ENCODE results near the gene ALDH2.
"Not testable (repeated sequence)": the region's sequence is repeated elsewhere in the genome, so short reads cannot be mapped to it uniquely, and the experiment has no call there.

ALDH2 gene

DNA sequence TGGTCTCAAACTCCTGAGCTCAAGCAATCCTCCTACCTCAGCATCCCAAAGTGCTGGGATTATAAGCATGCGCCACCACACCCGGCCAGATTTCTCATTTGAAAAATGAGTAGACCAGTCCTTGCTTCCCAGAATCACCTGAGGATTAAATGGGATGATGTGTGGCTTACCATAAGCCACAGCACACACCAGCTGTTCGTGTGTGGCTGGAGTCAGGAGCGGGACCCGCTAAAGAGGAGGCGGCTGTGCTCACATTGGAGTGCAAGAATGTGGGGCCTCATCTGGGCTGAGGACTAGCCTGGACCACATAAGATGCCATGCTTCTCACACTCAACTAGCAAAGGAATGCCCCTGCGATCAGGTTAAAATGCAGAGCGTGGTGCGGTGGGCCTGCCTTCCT lies 6.7 kb upstream of the ALDH2 start:
- no peak for DNase-seq

DNA sequence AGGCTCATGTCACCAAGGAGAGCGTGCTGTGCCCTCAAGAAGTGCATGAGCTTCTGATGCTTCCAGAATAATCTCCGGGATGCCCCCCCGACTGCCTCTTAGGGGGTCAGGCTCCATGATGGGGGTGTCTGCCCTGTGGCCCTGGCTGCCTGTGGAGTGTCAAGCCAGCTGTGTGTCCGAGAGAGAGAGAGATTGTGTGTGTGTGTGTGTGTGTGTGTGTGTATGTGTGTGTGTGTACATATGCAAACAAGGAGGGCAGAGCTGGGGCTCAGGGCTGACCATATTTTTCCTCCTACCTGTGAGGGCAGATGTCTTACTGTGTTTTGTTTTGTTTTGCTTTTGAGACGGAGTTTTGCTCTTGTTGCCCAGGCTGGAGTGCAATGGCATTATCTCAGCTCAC lies 5.6 kb upstream of the ALDH2 start:
- DNase-seq: no peak

DNA sequence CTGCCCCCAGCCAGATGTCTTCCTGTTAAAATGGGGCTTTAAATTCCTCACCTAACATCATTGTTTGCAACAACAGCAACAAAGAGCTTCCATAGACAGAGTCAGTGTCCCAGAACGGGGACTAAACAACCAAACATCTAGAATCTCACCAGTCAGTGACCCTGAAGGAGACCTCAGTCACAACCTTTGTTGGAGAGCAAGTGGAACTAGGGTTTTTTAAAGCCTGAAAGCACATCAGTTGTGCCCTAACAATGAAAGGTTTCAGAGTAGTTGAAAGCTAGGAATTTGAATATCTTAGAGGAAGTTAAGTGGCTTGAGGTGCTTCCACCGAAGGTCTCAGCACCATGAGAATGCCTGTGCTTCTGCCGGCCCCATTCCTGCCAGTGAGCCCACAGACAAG lies 5.0 kb upstream of the ALDH2 start:
- DNase-seq: no peak

DNA sequence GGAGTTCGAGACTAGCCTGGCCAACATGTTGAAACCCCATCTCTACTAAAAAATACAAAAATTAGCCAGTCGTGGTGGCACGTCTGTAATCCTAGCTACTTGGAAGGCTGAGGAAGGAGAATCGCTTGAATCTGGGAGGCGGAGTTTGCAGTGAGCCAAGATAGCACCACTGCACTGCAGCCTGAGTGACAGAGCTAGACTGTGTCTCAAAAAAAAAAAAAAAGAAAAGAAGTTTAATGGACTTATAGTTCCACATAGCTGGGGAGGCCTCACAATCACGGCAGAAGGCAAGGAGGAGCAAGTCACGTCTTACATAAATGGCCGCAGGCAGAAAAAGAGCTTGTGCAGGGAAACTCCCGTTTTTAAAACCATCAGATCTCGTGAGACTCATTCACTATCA lies 3.2 kb upstream of the ALDH2 start:
- DNase-seq: not testable (repeated sequence)

DNA sequence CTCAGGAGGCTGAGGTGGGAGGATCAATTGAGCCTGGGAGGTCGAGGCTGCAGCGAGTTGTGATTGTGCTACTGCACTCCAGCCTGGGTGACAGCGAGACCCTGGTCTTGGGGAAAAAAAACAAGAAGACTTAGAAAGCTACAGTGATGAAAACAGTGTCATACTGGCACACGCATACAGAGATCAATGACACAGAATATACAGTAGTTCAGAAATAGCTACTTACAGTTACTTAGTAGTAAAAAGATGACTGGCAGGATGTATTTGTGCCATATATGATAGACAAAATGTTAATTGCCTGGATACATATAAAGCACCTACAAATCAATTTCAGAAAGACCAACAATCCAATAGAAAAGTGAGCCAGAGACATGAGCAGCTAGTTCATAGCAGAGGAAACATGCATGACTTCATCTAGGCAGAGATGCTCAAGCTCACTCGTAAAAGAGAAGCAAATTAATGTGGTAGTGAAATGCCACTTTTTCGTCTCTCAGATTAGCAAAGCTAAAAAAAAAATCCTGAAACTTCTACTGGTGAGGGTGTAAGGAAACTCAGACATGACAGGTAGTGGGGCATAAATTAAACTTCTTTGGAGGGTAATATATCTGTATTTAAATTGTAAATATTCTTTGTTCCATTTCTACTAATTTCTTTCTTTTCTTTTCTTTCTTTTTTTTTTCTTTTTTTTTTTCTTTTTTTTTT lies 2.5 kb upstream of the ALDH2 start:
- no peak for DNase-seq

DNA sequence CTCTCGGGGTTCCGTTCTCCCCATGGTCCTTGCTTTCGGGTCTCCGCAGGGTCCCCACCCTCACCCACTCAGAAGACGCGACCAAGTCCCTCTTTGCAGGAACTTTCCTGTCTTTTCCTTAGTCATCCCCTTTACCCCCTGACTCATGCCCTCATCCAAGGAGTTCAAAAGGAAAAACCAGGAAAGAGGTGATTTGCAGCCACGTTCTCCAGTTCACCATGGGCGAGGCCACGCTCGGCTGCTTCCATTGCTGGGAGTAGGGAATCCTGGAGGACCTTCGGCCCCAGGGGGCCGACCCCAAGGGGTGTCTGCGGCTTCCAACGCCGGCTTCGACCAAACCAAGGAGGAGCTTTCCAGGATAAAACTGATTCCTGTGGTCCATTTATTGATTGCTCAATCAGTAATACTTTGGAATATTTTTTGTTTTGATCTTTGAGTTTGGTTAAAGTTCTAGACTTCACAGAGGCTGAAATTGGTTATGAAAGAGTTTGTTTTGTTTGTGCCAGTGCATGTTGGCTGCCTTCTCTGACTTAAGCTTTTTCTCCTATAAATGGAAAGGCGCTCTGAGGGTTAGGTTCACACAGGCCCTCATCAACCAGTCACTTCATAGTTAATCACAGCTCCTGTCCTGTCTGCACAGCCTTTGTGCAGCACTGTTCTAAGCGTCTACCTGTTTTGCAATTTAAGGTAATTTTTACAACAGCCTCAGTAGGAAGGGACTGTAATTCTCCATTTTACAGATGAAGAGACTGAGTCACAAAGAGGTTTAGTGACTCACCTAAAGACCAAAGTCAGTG lies 827 bp downstream of the ALDH2 start:
- no peak for DNase-seq

DNA sequence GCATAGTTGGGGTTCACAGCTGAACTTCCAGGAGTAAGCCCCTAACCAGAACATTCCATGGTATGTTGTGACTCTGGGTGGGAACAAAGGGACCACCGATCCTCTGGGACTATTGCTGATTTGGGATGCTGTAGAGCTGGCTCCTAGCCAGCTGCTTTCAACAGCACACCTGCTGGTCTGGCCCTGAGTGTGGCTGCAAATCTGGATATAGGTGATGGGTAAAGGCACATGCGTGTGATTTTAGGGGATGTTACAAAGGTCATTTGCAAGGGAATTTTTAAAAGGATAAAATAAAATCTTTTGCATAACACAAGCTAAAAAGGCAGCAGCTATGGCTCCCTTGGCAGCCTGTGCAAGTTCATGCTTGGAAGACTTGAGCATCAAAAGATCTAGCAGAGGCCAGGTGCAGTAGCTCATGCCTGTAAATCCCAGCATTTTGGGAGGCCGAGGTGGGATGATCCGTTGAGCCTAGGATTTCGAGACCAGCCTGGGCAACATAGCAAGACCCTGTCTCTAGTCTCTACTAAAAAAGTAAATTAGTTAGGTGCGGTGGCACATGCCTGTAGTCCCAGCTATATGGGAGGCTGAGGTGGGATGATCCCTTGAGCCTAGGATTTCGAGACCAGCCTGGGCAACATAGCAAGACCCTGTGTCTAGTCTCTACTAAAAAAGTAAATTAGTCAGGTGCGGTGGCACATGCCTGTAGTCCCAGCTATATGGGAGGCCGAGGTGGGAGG lies 1.6 kb downstream of the ALDH2 start:
- no peak for DNase-seq

DNA sequence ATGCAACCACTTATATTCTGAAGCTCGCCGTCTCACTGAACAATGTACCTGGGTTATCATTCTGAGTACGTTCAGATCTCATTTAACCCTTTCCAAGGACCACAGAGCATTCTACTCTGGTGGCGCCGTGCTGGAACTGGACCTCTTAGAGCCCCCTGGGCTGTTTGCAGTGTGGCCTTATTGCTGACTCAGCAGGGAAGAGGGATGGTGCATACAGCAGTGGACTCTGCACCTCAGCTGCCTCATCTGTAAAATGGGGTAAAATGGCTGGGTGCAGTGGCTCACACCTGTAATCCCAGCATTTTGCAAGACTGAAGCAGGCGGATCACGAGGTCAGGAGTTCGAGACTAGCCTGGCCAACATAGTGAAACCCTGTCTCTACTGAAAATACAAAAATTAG lies 2.9 kb downstream of the ALDH2 start:
- DNase-seq: no peak

DNA sequence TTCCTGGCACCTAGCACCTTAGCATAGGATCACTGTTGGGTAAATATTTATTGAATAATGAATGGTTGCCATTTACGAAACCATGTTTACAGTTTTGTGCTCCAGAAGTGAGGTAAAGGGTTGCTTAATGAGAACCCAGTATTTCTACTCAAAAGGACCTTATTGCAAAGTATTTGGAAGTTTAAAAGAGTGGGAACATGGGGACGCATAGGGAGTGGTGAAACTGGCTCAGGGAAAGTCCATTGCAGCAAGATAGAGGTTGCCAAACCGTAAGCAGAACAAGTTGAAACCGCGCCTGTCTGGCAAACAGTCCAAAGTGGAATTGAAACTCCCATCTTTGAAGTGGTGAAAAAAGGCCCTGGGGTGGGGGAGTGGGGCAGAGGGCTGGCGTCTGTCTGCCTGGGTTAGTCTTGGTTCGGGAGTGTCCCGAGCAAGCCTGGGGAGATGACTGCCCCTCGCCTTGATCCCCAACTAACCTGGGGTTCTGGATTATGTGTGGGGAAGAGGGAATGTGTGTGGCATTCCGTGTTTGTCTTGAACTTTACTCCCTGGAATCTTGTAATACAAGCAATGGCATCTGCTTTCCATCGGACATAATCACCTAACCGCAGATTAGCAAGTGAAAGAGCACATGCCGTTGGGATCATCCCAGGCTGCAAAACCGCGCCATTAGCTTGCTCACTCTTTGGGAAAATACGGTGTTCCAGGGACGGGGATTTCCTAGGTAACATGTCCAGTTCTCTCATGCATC lies 7.2 kb downstream of the ALDH2 start:
- DNase-seq: no peak

DNA sequence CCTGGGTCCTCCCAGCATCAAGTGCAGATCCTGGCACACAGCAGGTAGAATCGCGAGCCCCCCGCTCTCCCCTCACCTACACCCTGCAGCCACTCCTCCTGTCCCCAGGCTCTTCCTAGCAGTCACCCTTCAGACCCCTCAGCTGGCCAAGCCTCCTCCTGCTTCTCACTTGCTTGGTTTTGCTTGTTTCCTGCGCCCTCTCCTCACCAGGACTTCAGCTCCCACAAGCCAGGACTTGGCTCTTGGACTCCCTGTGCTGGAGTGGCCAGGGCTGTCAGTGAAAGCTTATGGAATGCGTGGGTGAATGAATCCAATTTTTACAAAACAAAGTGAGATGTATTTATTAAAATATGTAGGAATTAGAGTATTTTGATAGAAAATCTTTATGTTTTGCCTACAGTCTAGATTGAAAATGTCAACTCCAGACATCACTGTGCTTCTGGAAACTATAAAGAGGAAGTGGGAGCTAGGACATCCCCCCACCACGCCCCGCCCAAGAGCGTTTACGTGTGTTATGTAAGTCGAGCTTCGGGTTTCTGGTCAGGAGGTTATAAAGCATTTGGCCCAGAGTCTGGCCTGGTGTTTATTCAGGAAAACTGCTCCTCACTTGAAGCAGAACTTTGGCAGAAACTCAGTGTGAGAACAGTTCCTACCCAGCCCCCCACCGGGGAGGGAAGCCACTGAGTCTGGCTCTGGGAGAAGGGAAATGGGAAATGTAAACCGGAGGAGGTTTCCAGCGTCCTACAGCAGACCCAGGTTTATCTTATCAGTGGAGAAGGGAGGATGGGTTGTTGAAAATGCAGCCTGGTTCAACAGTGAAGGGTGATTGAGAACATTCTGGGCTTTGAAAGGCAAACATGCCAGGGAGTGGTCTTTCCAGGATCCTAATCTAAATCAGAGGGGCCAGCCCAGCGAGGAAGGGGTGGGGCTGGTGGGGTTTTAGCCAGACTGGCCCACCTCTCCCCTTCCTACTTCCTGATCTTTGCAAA lies 8.8 kb downstream of the ALDH2 start:
- no peak for DNase-seq

DNA sequence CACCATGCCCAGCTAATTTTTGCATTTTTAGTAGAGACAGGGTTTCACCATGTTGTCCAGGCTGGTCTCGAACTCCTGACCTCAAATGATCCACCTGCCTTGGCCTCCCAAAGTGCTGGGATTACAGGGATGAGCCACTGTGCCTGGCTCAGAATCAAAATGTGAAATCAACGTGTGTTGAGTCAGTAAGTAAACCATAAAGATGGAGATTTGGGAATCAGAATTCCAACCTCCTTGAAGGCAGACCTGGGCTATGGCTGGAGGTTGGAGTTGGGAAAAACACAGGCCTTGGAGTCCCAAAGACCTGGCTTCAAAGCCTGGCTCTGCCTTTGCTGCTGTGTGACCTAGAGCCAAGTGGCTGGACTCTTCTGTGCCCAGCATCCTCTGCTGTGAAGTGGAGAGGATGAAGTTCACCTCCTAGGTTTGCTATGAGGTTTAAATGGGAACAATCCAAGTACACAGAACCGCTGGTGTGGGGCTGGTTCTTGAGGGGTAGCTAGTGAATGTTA lies 10.2 kb downstream of the ALDH2 start:
- no peak for DNase-seq

DNA sequence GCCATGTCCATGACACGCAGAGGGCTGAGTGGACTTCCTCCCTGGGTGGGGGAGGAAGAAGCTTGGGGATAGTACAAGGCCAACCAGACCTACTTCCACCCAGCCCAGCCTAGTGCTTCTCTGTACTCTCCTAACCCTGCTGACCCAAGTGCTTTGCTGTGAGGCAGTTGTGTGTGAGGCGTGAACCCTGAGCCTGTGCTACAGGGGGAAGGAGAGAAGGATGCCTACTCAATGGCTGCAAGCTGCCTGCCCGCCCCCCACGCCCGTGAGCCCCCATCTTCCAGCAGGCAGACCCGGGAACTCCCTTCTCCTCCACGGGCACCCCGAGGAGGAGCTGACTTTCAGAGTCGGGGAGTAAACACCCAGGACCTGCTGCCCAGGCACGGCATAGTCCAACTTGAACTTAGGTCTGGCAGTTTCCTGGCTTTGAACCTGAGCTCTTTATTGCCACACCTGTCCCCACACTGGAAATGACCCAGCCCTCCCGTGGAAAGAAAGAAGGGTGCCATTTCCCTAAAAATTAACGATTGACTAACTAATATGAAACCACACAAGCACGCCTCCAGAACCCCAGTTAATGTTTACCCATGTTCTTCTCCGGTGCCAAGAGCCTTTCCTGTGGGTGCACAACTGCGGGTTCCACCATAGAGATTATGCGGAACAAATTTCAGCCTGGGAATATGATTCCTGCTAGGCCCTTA lies 10.8 kb downstream of the ALDH2 start:
- no peak for DNase-seq

DNA sequence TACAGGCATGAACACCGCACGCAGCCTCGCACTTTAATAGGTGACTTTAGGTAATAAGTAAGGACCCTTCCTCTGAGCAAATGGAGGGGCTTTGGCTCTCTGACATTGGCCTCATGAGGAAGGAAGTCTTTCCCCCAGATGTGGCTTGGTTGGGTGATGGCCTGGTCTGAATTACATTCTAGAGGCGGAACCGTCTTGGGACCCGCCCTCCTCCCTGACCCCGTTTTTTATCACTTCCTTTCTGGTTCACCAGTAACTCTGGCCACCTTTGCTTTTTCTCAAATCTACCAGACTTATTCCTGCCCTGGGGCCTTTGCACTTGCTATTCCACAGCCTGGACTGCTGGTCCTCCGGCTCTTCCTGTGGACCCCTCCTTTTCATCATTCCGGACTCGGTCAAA lies 13.4 kb downstream of the ALDH2 start:
- no peak for DNase-seq

DNA sequence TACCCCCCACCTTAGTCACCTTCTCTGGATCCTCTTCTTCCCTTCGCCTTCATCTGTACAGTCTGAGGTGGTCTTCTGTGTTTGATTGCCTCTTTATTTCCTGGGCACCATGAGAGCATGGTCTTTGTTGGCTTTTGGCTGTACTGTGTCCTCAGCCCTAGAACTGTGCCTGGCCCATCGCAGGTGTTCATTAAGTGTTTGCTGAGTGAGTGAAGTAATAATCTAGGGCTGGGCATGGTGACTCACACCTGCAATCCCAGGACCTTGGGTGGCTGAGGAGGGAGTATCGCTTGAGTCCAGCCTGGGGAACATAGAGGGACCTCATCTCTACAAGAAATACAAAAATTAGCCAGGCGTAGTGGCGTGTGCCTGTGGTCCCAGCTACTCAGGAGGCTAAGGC lies 13.9 kb downstream of the ALDH2 start:
- DNase-seq: no peak

DNA sequence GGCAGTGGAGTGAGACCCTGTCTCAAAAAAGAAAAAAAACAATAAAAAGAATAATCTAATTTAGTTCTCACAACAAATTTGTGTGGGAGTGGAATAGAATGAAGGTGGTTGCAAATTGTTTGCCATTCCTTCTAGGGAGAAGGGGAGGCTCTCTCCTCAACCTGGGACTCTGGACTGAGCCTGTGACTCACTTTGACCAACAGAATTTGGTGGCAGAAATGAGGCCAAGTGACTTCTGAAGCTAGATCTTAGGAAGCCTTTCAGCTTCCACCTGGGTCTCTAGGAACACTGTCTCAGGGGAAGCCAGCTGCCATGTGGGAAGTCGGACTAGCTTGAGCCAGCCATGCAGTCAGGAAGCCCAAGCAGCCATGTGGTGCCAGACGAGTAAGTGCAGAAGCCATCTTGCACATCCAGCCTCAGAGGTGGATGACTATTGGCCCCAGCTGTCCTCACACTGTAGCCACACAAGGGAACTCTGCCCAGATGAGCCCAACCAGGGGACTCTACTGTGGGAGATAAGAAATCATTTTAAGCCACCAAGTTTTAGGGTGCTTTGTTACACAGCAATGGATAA lies 14.4 kb downstream of the ALDH2 start:
- DNase-seq: no peak

DNA sequence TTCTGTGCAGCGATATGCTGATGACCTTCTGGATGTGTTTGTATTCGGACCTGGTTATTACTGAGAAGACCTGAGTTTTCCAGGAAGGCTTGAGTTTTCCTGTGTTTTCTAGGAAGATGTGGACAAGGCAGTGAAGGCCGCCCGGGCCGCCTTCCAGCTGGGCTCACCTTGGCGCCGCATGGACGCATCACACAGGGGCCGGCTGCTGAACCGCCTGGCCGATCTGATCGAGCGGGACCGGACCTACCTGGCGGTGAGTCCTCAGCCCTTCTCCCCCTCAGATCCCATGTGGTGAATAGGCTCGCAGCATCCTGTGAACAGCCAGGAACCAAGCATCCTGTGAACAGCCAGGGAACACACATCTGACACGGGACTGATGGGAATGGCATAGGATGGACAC lies 16.3 kb downstream of the ALDH2 start:
- DNase-seq: no peak

DNA sequence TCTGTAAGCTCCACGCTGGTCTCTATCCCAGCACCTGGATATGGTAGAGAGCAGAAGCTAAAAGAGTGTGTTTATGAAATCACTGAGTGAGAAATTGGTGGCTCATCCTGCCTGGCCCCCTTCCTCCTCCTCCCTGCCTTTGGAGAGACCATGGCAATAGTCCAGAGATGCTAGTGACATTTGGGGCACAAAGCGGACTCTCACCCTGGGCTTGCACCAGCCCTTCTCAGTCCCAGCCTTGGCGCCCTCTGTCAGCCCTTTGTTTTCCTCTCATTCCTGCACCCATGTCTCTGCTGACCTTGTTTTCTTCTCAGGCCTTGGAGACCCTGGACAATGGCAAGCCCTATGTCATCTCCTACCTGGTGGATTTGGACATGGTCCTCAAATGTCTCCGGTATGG lies 18.2 kb downstream of the ALDH2 start:
- DNase-seq: no peak

DNA sequence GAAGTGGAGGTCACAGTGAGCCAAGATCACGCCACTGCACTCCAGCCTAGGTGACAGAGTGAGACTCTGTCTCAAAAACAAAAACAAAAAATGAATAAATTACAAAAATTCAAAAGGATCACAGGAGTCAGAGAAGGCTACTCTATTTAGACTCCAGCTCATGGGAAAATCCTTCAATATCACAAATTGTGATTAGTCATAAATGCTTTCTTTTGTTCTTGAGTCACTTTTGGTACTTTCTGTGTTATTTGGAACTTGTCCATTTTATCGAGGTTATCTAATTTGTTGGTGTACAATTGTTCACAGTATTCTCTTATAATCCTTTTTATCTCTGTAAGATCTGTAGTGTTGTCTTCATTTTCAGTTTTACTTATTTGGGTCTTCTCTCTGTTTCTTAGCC lies 18.9 kb downstream of the ALDH2 start:
- DNase-seq: no peak

DNA sequence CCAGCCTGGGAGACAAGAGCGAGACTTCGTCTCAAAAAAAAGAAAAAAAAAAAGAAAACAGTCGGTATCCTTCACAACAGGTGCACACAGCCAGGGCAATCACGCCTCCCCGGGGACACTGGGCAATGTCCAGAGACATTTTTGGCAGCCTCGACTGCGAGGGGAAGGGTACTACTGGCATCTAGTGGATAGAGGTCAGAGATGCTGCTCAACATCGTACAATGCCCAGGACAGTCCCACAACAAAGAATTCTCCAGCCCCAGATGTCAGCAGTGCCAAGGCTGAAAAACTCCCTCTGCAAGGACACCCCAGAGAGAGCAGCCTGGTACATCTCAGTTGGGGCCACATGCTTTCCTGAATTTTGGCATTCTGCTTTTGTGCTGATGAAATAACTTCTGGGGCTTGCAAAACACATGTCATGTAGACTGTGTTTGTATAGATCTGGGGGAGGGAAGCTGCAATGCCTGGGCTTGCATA lies 21.5 kb downstream of the ALDH2 start:
- no peak for DNase-seq

DNA sequence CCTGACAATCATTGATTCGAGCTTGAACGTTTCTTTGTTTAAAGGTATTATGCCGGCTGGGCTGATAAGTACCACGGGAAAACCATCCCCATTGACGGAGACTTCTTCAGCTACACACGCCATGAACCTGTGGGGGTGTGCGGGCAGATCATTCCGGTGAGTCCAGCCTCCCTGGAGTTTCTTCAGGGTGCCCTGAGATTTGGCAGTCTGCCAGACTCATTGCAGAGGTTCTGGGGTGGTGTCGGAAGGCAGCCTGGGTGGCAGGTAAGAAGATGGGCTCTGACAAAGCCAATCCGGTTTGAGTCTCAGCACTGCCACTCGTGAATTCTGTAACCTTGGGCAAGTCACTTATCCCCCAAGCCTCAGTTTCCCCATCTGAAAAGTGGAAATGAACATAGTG lies 23.0 kb downstream of the ALDH2 start:
- DNase-seq: no peak

DNA sequence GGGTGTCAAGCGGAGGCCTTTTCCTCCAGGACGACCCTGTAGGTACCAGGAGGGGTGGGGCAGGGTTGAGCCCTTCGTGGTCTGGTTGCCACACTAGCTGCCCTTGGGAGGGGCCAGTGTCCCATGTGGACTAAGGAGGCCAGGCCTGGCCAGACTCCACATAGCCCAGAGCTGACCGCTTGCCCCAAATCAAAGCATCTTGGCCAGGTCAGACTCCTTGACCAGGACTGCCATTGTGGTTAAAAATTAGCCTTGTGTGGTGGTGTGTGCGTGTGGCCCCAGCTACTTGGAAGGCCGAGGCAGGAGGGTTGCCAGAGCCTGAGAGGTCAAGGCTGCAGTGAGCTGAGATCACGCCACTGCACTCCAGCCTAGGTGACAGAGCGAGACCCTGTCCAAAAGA lies 24.8 kb downstream of the ALDH2 start:
- no peak for DNase-seq
